HCT116 (cell line): ENCODE measurements around the gene STX1B. TPM values are rescaled to one million over a fixed set of nuclear protein-coding genes. Genes with fewer than 3 reads are reported as not detected.

Source experiments
- ATAC-seq: fragments of 200-7000 bp; cut with Tn5 transposase; 2 replicates; pipeline ENCODE4 v1.9.1; 2020; ENCODE audit warnings: mild to moderate bottlenecking, moderate library complexity
- BruUV-seq: library from RNA; stranded (reverse); fragments of 400-500 nt; replicated peaks from 2 replicates; lab custom pipeline; 2021; lab: Mats Ljungman, UMichigan
- CTCF ChIA-PET: fragments of 300-600 bp; sonication (Branson Sonifier 250); formaldehyde crosslinking; loops from one replicate; lab custom pipeline; 2021; ENCODE audit warnings: antibody characterized with exemption; lab: Charles Lee
- POLR2A ChIA-PET: fragments of 300-600, 350-600 bp; sonication (Branson Sonifier 250); formaldehyde crosslinking; loops from one replicate; lab custom pipeline; 2021; ENCODE audit warnings: antibody characterized with exemption; lab: Charles Lee
- RAD21 ChIA-PET, 2 experiments: fragments of 300-600 bp; sonication (Branson Sonifier 250); formaldehyde crosslinking; loops; one replicate each; lab custom pipeline; 2023; ENCODE audit warnings: low total read pairs in 2 of 2; ENCODE audit not compliant: uncharacterized antibody in 2 of 2, unreplicated experiment in 2 of 2, low non-redundant PET in 1 of 2; lab: Charles Lee
- DNase-seq: peaks from one replicate; pipeline ENCODE4 v3.0.0-alpha.2; 2010; ENCODE audit warnings: low read depth, low spot score
- H2AFZ ChIP-seq: fragments of 200-600 bp; shearing (Covaris generic), sonication (generic); 2 replicates; pipeline ENCODE4 v1.6.1; 2017; ENCODE audit warnings: low read depth, mixed run types, mixed read lengths, antibody characterized with exemption, low read length; ENCODE audit not compliant: poor library complexity, severe bottlenecking
- H3K27ac ChIP-seq: 2 replicates; pipeline ENCODE4 v1.5.1; 2012; ENCODE audit warnings: low read depth, low read length
- H3K27me3 ChIP-seq: fragments of 200-600 bp; sonication (generic); 2 replicates; pipeline ENCODE4 v1.6.1; 2016; ENCODE audit warnings: mixed run types, low read length, mixed read lengths; ENCODE audit not compliant: insufficient read depth
- H3K36me3 ChIP-seq, 2 experiments: fragments of 200-500 bp in 1 of 2; fragments of 200-600 bp in 1 of 2; sonication (Bioruptor generic) in 1 of 2; sonication (generic) in 1 of 2; 2 replicates each; pipeline versions ENCODE4 v1.5.1 to v1.6.1; 2014 to 2016; ENCODE audit warnings: low read length in 2 of 2, inconsistent platforms in 1 of 2, mixed read lengths in 1 of 2, mixed run types in 1 of 2; ENCODE audit not compliant: insufficient read depth in 2 of 2, control insufficient read depth in 1 of 2
- H3K4me1 ChIP-seq, 2 experiments: fragments of 200-600 bp in 1 of 2; sonication (generic) in 1 of 2; 2 replicates each; pipeline versions ENCODE4 v1.5.1 to v1.6.1; 2012 to 2017; ENCODE audit warnings: low read length in 2 of 2, inconsistent platforms in 1 of 2, mild to moderate bottlenecking in 1 of 2, mixed read lengths in 1 of 2, mixed run types in 1 of 2, moderate library complexity in 1 of 2; ENCODE audit not compliant: insufficient read depth in 2 of 2, control insufficient read depth in 1 of 2
- H3K4me2 ChIP-seq: fragments of 200-600 bp; sonication (generic); 2 replicates; pipeline ENCODE4 v1.6.1; 2017; ENCODE audit warnings: mixed run types, low read length, mixed read lengths
- H3K4me3 ChIP-seq, 2 experiments: fragments of 200-600 bp in 1 of 2; sonication (generic) in 1 of 2; replicated peaks in 1 of 2; 2 replicates each; pipeline ENCODE4 v1.5.1; 2011 to 2016; ENCODE audit warnings: low read length in 2 of 2, control low read depth in 1 of 2, low read depth in 1 of 2, mild to moderate bottlenecking in 1 of 2, mixed read lengths in 1 of 2, mixed run types in 1 of 2
- H3K79me2 ChIP-seq: fragments of 200-600 bp; sonication (generic); 2 replicates; pipeline ENCODE4 v1.6.1; 2017; ENCODE audit warnings: mild to moderate bottlenecking, mixed run types, low read length, moderate library complexity, mixed read lengths; ENCODE audit not compliant: insufficient read depth
- H3K9ac ChIP-seq: fragments of 200-600 bp; sonication (generic); 2 replicates; pipeline ENCODE4 v1.6.1; 2016; ENCODE audit warnings: low read length, mixed read lengths
- H3K9me2 ChIP-seq: fragments of 200-600 bp; sonication (generic), shearing (Covaris generic); 2 replicates; pipeline ENCODE4 v1.6.1; 2017; ENCODE audit warnings: mixed run types, mild to moderate bottlenecking, moderate library complexity; ENCODE audit not compliant: insufficient read depth
- H3K9me3 ChIP-seq, 2 experiments: fragments of 200-500 bp in 1 of 2; fragments of 200-600 bp in 1 of 2; sonication (Bioruptor generic) in 1 of 2; sonication (generic) in 1 of 2; 2 replicates each; pipeline ENCODE4 v1.6.1; 2014 to 2017; ENCODE audit warnings: low read length in 2 of 2, mixed read lengths in 2 of 2, inconsistent platforms in 1 of 2, low read depth in 1 of 2, mild to moderate bottlenecking in 1 of 2, mixed run types in 1 of 2, moderate library complexity in 1 of 2; ENCODE audit not compliant: control insufficient read depth in 1 of 2, insufficient read depth in 1 of 2
- H4K20me1 ChIP-seq: fragments of 200-600 bp; sonication (generic), shearing (Covaris generic); 2 replicates; pipeline ENCODE4 v1.6.1; 2017; ENCODE audit warnings: mixed run types, mild to moderate bottlenecking, moderate library complexity; ENCODE audit not compliant: insufficient read depth
- ATF3 ChIP-seq: IDR thresholded peaks from 2 replicates; pipeline ENCODE4 v1.6.1; 2012
- CBX3 ChIP-seq: IDR thresholded peaks from 2 replicates; pipeline ENCODE4 v1.6.1; 2012; ENCODE audit warnings: low read depth
- ELF1 ChIP-seq: IDR thresholded peaks from 2 replicates; pipeline ENCODE4 v1.6.1; 2012; ENCODE audit warnings: low read depth, borderline replicate concordance
- EZH2phosphoT487 ChIP-seq: fragments of 200-600 bp; IDR thresholded peaks from 2 replicates; pipeline ENCODE4 v1.6.1; 2018; ENCODE audit warnings: antibody characterized with exemption, borderline replicate concordance
- FOSL1 ChIP-seq: IDR thresholded peaks from 2 replicates; pipeline ENCODE4 v1.6.1; 2012; ENCODE audit warnings: low read depth
- JUND ChIP-seq: IDR thresholded peaks from 2 replicates; pipeline ENCODE4 v1.6.1; 2012
- POLR2A ChIP-seq: IDR thresholded peaks from 2 replicates; pipeline ENCODE4 v1.7.0; 2011; ENCODE audit warnings: borderline replicate concordance; ENCODE audit not compliant: insufficient read depth, insufficient read length; ENCODE audit errors: extremely low read depth
- POLR2AphosphoS5 ChIP-seq: IDR thresholded peaks from 2 replicates; pipeline ENCODE4 v1.6.1; 2011; ENCODE audit warnings: mild to moderate bottlenecking, low read depth, low read length, moderate library complexity
- RAD21 ChIP-seq: IDR thresholded peaks from 2 replicates; pipeline ENCODE4 v1.6.1; 2012; ENCODE audit warnings: low read depth, mild to moderate bottlenecking
- SIN3A ChIP-seq: IDR thresholded peaks from 2 replicates; pipeline ENCODE4 v1.6.1; 2012; ENCODE audit warnings: low read depth
- SRF ChIP-seq: IDR thresholded peaks from 2 replicates; pipeline ENCODE4 v1.6.1; 2012; ENCODE audit warnings: low read depth
- TCF7L2 ChIP-seq: IDR thresholded peaks from 2 replicates; pipeline ENCODE4 v1.7.0; 2011; ENCODE audit warnings: borderline replicate concordance, inconsistent platforms; ENCODE audit not compliant: insufficient read depth, insufficient read length; ENCODE audit errors: extremely low read depth
- YY1 ChIP-seq: IDR thresholded peaks from 2 replicates; pipeline ENCODE4 v1.6.1; 2011; ENCODE audit warnings: low read length, low read depth, moderate library complexity, mild to moderate bottlenecking; ENCODE audit not compliant: insufficient replicate concordance; ENCODE audit errors: extremely low read depth
- ZNF274 ChIP-seq: fragments of 200-500 bp; sonication (Bioruptor generic); IDR thresholded peaks from 2 replicates; pipeline ENCODE4 v1.6.1; 2014; ENCODE audit warnings: mild to moderate bottlenecking, low read depth, low read length, inconsistent platforms
- intact Hi-C: fragments of 100-400 bp; cut with micrococcal nuclease; formaldehyde crosslinking; loops from 2 replicates; pipeline ENCODE4 v1.10.0; 2022
- total RNA-seq: library from RNA; stranded (reverse); gene quantifications from one replicate; pipeline ENCODE4 v1.2.1, GENCODE V29; 2021; ENCODE audit not compliant: unreplicated experiment
- TF ChIP-seq, protein P1 (sequence below): IDR thresholded peaks from 2 replicates; pipeline ENCODE4 v1.6.1; 2012; ENCODE audit warnings: low read depth
- TF ChIP-seq, protein P2 (sequence below): IDR thresholded peaks from 2 replicates; pipeline ENCODE4 v1.6.1; 2012

The STX1B gene
- total RNA-seq, 1 experiment from 2014 or later = 1.6 TPM

DNA sequence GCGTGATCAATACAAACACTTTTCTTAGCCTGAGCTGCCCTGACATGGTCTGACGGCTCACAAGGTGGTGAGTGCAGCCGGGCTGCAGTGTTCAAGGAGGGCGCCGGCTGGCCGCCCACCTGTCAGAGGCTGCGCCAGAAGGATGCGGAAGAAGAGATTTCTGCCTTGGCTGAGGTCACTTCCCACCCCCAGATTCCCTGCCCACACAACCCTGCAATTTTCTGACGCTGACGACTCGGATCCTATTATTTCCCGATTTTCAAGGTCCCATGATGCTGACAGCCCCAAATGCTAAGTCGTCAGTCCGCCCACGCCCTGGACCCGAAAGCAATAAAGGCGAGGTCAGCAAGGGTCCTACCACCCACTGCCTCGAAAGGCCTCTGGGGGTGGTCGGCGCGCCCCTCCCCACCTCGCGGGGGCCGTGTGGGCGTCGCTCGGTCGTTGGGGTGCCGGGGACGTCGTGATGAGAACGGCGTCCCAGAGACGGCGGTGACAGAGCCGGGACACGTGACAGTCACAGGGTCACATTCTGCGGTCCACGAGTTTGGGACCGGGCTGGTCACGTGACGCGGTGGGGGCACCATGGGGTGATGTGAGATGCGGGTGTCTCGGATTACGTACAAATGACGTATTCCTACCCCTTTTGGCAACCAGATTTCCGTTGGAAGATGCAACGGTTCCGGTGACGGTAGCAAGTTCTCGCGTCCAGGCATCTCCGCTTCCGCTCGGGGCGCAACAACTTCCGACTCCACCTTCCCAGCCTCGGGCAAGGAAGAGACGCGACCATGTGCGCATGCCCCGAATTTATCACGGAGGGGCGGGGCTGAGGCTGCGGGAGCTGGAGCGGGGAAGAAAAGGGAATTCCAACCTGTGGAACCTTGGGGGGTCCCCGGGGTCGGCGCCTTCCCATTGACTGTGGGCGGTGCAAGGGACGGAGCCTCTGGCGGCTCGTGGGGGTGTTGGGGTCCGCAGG is 22.6 kb upstream of the STX1B start, which contains the start of gene STX4 (continued):
- TF ChIP-seq, protein P1, sequence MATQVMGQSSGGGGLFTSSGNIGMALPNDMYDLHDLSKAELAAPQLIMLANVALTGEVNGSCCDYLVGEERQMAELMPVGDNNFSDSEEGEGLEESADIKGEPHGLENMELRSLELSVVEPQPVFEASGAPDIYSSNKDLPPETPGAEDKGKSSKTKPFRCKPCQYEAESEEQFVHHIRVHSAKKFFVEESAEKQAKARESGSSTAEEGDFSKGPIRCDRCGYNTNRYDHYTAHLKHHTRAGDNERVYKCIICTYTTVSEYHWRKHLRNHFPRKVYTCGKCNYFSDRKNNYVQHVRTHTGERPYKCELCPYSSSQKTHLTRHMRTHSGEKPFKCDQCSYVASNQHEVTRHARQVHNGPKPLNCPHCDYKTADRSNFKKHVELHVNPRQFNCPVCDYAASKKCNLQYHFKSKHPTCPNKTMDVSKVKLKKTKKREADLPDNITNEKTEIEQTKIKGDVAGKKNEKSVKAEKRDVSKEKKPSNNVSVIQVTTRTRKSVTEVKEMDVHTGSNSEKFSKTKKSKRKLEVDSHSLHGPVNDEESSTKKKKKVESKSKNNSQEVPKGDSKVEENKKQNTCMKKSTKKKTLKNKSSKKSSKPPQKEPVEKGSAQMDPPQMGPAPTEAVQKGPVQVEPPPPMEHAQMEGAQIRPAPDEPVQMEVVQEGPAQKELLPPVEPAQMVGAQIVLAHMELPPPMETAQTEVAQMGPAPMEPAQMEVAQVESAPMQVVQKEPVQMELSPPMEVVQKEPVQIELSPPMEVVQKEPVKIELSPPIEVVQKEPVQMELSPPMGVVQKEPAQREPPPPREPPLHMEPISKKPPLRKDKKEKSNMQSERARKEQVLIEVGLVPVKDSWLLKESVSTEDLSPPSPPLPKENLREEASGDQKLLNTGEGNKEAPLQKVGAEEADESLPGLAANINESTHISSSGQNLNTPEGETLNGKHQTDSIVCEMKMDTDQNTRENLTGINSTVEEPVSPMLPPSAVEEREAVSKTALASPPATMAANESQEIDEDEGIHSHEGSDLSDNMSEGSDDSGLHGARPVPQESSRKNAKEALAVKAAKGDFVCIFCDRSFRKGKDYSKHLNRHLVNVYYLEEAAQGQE = no peak
- TF ChIP-seq CBX3 = peak; percentile 58; the same call in 1 of the 2 replicates

DNA sequence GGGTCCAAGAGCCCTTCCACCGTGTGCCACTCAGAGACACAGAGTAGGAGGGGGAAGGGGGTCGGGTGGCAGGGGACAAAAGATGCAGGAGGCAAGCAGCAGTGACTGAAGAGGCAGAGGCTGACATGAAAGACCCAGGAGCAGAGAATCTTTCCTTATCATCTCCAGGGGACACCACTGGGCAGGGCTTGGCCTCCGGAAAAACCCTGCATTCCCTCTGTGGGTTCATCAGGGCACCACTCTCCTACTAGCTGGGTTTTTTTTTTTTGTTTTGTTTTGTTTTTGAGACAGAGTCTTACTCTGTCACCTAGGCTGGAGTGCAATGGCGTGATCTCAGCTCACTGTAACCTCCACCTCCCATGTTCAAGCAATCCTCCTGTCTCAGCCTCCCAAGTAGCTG is 20.8 kb upstream of the STX1B start:
- Histone ChIP-seq H3K4me1 (peaks cover 5 to 15% of the 10 kb centered on the region in 2 experiments), H3K4me2 (no peak overlapping the region), H3K4me3 (no peak overlapping the region), H2AFZ (no peak overlapping the region), H3K9me2 (no peaks in the 10 kb centered on the region), H3K27me3 (no peaks in the 10 kb centered on the region), H3K79me2 (peaks cover 10% of the 10 kb centered on the region; the same call in 1 of the 2 replicates), H3K9me3 (no peaks in the 10 kb centered on the region), H3K27ac (no peak overlapping the region), H3K9ac (no peak overlapping the region), H3K36me3 (peaks cover 0 to 3% of the 10 kb centered on the region in 2 experiments; a peak in 1 of 4 replicates)
- no peak for DNase-seq
- POLR2A ChIA-PET = interaction anchor here (0.7 kb wide), 1 partner anchor 70 kb away, joined by 5 read pairs; no protein-coding TSS in a partner anchor
- no peak for ATAC-seq
- BruUV-seq = no TSS peak
- CTCF ChIA-PET = no interaction called here
- RAD21 ChIA-PET = no interaction called here
- intact Hi-C loops = no loop called here
- TF ChIP-seq RAD21 = no peak
- TF ChIP-seq, protein P1 = no peak
- no peak for TF ChIP-seq YY1
- no peak for TF ChIP-seq ATF3
- TF ChIP-seq EZH2phosphoT487 = no peak
- TF ChIP-seq, protein P2, sequence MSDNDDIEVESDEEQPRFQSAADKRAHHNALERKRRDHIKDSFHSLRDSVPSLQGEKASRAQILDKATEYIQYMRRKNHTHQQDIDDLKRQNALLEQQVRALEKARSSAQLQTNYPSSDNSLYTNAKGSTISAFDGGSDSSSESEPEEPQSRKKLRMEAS = no peak
- TF ChIP-seq SRF = no peak
- no peak for TF ChIP-seq FOSL1
- no peak for TF ChIP-seq TCF7L2
- no peak for TF ChIP-seq CBX3
- no peak for TF ChIP-seq JUND
- no peak for TF ChIP-seq ELF1
- TF ChIP-seq ZNF274 = no peak
- no peak for TF ChIP-seq POLR2A
- no peak for TF ChIP-seq POLR2AphosphoS5
- no peak for TF ChIP-seq SIN3A
- TF ChIP-seq, all 23 proteins: peak for 0
- no peaks in the 10 kb centered on the region for H4K20me1 ChIP-seq
